ENCODE data around the gene STK39. TPM values are rescaled to one million over a fixed set of nuclear protein-coding genes. Genes with fewer than 3 reads are reported as not detected.
"Not testable (repeated sequence)": the region's sequence is repeated elsewhere in the genome, so short reads cannot be mapped to it uniquely, and the experiment has no call there.

Gene STK39
- total RNA-seq, 2 experiments from 2014 or later: 33.4 to 34.8 TPM

DNA sequence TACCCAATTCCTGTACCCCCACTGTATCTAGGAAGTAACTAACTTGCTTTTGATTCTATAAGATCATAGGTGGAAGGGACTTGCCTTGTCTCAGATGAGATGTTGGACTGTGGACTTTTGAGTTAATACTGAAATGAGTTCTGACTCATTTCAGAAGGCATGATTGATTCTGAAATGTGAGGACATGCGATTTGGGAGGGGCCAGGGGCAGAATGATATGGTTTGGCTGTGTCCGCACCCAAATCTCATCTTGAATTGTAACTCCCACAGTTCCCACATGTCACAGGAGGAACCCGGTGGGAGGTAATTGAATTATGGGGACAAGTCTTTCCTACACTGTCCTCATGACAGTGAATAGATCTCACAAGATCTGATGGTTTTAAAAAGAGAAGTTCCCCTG is 165.9 kb downstream of the STK39 start:
- H3K9me3 Mint-ChIP-seq (ENCODE audit: insufficient read depth); POLR2A ChIA-PET; ATAC-seq; H3K36me3 Mint-ChIP-seq (ENCODE audit: low read depth); H3K27ac Mint-ChIP-seq; CTCF ChIA-PET; H3K27me3 Mint-ChIP-seq (ENCODE audit: low read depth); H3K4me3 Mint-ChIP-seq; DNase-seq; H3K4me1 Mint-ChIP-seq (ENCODE audit: low read depth): not testable (repeated sequence)

DNA sequence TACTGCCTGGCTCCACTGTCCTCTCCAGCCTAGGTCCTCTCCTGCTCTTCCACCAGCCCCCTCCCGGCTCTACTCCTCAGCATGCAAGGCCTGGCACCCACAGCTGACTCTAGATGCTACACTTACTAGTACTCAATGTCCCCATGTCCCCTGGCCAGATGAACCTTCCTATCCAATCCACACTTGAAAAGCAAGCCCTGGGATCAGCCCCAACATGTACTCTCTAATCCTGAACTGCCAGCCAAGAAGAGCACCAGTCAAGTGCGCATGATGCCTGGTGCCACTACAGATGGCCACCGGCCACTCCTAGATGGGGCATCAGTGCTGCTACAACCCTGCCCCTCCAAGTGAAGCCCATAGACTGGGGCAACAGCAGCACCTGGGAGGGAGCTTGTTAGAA is 168.2 kb downstream of the STK39 start:
- DNase-seq (no peak), ATAC-seq (no peak)
- no peaks in the 10 kb centered on the region for H3K27me3 Mint-ChIP-seq (ENCODE audit: low read depth)

DNA sequence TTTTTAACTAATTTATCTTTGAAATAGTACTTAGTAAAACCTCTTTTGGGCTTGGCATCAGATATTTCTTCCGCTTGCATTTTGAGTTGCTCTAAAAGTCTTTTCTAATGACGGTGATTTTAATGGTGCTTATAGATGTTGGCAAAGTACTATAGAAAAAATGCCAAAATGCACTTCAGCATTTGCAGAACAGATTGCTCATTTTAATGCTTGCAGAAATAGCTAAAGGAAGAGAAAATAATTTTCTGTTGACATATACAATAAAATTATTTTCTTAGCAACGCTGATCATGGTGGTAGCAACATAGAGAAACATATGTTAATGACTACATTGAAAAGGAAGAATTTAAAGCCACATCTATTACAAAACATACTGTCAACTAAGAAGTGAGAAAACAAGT is 170.7 kb downstream of the STK39 start:
- Mint-ChIP-seq H3K4me3 (no peak overlapping the region), H3K9me3 (ENCODE audit: insufficient read depth) (no peaks in the 10 kb centered on the region), H3K27ac (no peak overlapping the region), H3K27me3 (ENCODE audit: low read depth) (no peaks in the 10 kb centered on the region), H3K4me1 (ENCODE audit: low read depth) (no peaks in the 10 kb centered on the region), H3K36me3 (ENCODE audit: low read depth) (peaks cover 9% of the 10 kb centered on the region)
- ATAC-seq (no peak), DNase-seq (no peak)
- POLR2A ChIA-PET: no interaction called here
- CTCF ChIA-PET: no interaction called here

More for the DNA sequence above, 168.2 kb downstream of the STK39 start:
- ChIA-PET CTCF (no interaction called here), POLR2A (no interaction called here)
- Mint-ChIP-seq H3K9me3 (ENCODE audit: insufficient read depth) (no peaks in the 10 kb centered on the region), H3K27ac (no peak overlapping the region), H3K4me3 (no peak overlapping the region), H3K36me3 (ENCODE audit: low read depth) (peaks cover 7% of the 10 kb centered on the region), H3K4me1 (ENCODE audit: low read depth) (no peaks in the 10 kb centered on the region)

DNA sequence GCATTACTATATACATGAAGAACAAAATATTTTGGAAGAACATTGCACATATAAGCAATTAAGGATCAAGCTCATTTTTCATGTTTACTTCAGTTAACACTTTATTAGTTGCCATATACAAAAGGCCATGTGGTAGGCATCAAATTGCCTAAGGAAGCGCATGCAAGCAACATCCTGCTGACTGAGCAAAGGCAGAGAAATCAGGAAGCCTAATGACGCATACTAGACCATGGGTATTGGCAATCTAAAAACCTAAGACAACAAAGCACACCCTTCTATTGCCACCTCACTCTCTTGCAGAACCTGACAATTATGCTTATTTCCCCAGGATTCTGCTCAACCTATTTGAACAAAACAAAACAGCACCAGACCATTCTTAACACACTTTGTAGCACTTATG is 171.9 kb downstream of the STK39 start:
- CTCF ChIA-PET: no interaction called here
- Mint-ChIP-seq H3K9me3 (ENCODE audit: insufficient read depth) (no peaks in the 10 kb centered on the region), H3K36me3 (ENCODE audit: low read depth) (peaks cover 9% of the 10 kb centered on the region), H3K27ac (no peak overlapping the region), H3K4me3 (no peak overlapping the region), H3K4me1 (ENCODE audit: low read depth) (no peaks in the 10 kb centered on the region), H3K27me3 (ENCODE audit: low read depth) (no peaks in the 10 kb centered on the region)
- ATAC-seq (no peak), DNase-seq (no peak)
- POLR2A ChIA-PET: interaction anchor here (0.6 kb wide), 1 partner anchor 64 kb away, joined by 3 read pairs; no protein-coding TSS in a partner anchor

DNA sequence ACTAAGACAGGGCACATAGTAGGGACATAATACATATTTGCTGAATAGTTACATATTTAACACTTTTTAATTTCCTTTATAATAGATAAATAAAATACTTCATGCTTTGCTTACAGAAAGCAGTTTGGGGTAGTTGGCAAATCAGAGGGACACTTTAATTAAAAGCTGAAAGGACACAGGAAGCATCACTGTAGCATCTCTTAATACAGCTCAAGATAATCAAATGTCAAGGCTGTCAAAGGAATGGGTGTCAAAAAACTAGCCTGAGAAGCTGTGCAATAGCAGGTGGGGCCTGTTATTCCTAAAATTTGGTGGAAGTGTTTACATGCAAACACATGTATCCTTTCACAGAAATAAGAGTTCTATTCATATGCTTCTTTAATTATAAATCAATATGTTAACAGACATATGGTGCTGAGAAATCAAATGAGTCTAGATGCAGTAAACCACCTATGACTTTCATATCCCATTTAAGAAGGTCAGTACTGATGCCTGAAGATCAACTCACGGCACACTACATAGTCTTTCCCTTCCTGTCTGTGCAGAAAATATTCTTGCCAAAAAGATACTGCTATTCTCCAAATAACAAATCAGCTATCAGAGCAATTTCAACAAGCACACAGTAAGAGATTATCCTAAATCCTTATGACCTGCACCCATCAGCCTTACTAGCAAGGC is 174.6 kb downstream of the STK39 start:
- ChIA-PET POLR2A (no interaction called here), CTCF (no interaction called here)
- Mint-ChIP-seq H3K4me1 (ENCODE audit: low read depth) (no peaks in the 10 kb centered on the region), H3K27me3 (ENCODE audit: low read depth) (no peaks in the 10 kb centered on the region), H3K36me3 (ENCODE audit: low read depth) (peaks cover 7% of the 10 kb centered on the region), H3K4me3 (no peak overlapping the region), H3K9me3 (ENCODE audit: insufficient read depth) (no peaks in the 10 kb centered on the region), H3K27ac (no peak overlapping the region)
- DNase-seq (no peak), ATAC-seq (no peak)

DNA sequence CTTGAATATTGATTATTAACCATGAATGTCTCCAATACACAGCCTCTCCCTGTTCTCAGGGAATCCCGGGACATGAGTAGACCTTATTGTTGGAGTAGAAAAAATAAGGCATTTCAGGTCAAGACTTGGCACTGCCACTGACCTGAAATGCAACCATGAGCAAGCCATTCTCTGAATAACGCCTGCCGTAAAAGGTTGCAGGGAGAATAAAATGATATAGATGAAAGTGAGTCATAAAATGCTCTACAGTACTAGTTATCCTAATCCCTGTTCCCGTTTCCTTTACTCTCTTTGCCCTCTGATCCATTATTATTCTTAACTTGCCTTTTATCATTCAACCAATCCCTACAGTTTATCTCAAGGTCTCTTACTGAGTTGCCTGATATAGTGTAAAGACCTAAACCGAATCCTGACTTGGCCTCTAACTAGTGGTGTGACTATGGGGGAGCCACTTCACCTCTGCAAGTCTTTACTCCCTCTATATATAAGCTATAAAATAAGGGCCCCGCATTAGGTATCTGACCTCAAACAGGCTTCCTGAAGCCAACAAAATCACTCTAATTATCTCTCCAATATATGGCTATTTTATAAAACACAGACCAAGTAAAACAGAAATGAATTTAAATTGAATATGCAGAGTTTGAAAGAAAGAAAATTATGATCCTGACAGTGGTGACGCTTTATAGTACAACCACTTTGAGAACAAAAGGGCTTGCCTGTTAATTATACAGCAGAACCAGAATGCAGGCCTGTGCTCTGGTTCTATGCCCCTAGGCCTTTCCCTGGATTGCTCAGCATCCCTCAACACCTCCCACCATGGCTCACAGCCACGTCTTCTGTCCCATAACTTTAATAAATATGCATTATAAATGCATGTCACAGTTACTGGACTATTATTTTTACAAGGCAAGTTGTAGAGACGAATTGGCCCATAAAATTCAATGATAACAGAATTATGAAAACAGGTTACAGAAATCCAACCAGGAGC is 183.1 kb downstream of the STK39 start:
- Mint-ChIP-seq H3K4me1 (ENCODE audit: low read depth) (no peaks in the 10 kb centered on the region), H3K27me3 (ENCODE audit: low read depth) (no peaks in the 10 kb centered on the region), H3K36me3 (ENCODE audit: low read depth) (peaks cover 15% of the 10 kb centered on the region), H3K27ac (no peak overlapping the region), H3K9me3 (ENCODE audit: insufficient read depth) (no peaks in the 10 kb centered on the region), H3K4me3 (no peak overlapping the region)
- ChIA-PET CTCF (no interaction called here), POLR2A (no interaction called here)
- ATAC-seq (no peak), DNase-seq (no peak)

DNA sequence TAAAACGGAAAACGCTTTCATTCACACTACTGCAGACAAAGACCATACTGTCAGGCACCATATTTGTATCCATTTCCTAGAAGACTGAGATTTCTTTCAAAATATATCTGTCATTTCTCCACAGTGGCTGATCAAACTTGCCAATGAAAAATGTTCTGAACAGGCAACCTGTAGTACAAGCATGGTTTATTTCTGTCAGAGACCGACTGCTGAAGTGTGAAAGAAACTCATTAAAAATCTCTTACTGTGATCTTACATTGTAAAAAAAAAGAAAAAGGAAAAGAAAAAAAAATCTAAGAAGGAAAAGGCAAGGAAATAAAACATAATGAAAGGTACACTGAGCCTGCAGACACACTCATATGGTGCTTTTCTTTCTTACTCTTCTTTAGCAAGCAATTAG is 184.5 kb downstream of the STK39 start:
- Mint-ChIP-seq H3K27me3 (ENCODE audit: low read depth) (no peaks in the 10 kb centered on the region), H3K36me3 (ENCODE audit: low read depth) (peaks cover 15% of the 10 kb centered on the region), H3K27ac (no peak overlapping the region), H3K4me3 (no peak overlapping the region), H3K9me3 (ENCODE audit: insufficient read depth) (no peaks in the 10 kb centered on the region), H3K4me1 (ENCODE audit: low read depth) (no peaks in the 10 kb centered on the region)
- DNase-seq (no peak), ATAC-seq (no peak)
- ChIA-PET POLR2A (no interaction called here), CTCF (interaction anchor here (1.2 kb wide), 1 partner anchor 10 kb away, joined by 3 read pairs; no protein-coding TSS in a partner anchor)

DNA sequence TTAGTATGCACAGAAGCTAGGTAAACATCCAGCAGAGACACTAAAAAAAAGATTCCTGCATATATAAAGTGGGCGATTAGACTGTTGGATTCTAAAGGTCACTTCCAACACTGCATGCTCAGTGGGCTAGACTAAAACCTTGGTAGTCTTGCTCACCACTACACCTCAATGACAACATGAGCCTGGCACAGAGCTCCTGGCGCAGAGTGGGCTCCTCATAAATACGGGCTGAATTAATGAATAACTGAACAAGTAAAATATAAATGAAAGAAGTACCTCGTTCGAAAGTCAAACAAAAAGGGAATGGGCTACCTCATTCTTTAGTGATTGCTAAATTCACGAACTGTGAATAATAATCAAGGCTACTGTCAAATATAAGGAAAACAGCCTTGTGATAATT is 185.3 kb downstream of the STK39 start:
- no peak for ATAC-seq
- Mint-ChIP-seq H3K9me3 (ENCODE audit: insufficient read depth) (no peaks in the 10 kb centered on the region), H3K4me3 (no peak overlapping the region), H3K27me3 (ENCODE audit: low read depth) (no peaks in the 10 kb centered on the region), H3K27ac (no peak overlapping the region), H3K4me1 (ENCODE audit: low read depth) (no peaks in the 10 kb centered on the region), H3K36me3 (ENCODE audit: low read depth) (peaks cover 13% of the 10 kb centered on the region)
- POLR2A ChIA-PET: no interaction called here
- CTCF ChIA-PET: interaction anchor here (0.7 to 1.3 kb wide), 3 partner anchors 9 to 439 kb away, joined by 3 to 6 read pairs (median 3); no protein-coding TSS in a partner anchor
- no peak for DNase-seq

DNA sequence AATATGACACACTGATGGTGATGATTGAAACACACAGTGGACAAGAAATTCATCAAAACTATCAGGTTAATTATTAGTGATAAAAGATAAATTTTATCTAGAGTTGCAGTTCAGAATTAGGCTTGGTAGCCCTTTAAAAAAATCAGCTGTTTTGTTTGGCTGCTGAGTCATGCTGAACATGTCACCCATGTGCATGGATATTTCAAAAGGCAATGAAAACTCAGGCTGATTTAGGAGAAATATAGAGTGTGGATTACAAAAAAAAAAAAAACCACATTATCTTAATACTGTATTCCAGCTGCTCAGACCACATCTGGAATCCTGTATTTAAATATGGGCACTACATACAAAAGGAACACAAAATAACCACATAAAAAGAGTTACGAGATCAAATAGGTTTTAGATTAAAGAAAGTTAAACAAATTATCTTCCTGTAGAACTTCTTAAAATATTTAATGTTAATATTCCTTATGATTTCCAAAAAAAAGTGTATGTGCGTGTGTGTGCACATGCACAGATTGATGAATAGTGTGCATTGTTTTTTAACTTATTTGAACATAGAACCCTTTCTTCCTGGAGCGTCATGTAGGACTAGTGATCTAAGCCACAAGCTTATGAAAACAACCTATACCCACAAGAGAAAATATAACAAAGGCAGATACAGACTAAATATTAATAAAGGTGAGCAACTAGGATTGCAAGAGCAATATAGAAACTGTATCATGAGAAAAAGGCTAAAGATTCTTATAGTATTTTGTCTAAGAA is 186.2 kb downstream of the STK39 start:
- ChIA-PET POLR2A (no interaction called here), CTCF (interaction anchor here (1.3 kb wide), 1 partner anchor 13 kb away, joined by 6 read pairs; no protein-coding TSS in a partner anchor)
- Mint-ChIP-seq H3K36me3 (ENCODE audit: low read depth) (peaks cover 13% of the 10 kb centered on the region), H3K4me3 (no peak overlapping the region), H3K27ac (no peak overlapping the region), H3K4me1 (ENCODE audit: low read depth) (no peaks in the 10 kb centered on the region), H3K27me3 (ENCODE audit: low read depth) (no peaks in the 10 kb centered on the region), H3K9me3 (ENCODE audit: insufficient read depth) (no peaks in the 10 kb centered on the region)
- ATAC-seq (no peak), DNase-seq (no peak)

DNA sequence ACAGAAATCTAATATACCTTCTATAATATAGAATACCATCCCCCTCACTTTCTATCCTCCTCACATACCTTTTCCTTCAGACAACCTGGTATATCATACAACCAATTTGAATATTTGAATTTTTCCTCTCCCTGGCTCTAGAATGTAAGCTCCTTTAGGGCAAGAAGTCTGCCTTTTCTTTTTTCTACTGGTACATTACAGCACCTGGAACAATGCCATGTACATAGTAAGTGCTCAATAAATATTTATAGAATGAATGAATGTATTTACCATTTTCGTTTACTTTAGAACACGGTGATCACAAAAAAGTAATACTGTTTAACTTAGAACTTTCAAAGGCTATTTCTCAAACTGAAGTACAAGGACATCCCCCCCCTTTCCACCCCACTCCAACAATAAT is 187.6 kb downstream of the STK39 start:
- no peaks in the 10 kb centered on the region for H3K9me3 Mint-ChIP-seq (ENCODE audit: insufficient read depth)
- ChIA-PET CTCF (no interaction called here), POLR2A (no interaction called here)
- H3K27ac Mint-ChIP-seq: no peak overlapping the region
- no peaks in the 10 kb centered on the region for H3K4me1 Mint-ChIP-seq (ENCODE audit: low read depth)
- DNase-seq (no peak), ATAC-seq (no peak)
- no peaks in the 10 kb centered on the region for H3K27me3 Mint-ChIP-seq (ENCODE audit: low read depth)
- peaks cover 11% of the 10 kb centered on the region for H3K36me3 Mint-ChIP-seq (ENCODE audit: low read depth)
- no peak overlapping the region for H3K4me3 Mint-ChIP-seq

DNA sequence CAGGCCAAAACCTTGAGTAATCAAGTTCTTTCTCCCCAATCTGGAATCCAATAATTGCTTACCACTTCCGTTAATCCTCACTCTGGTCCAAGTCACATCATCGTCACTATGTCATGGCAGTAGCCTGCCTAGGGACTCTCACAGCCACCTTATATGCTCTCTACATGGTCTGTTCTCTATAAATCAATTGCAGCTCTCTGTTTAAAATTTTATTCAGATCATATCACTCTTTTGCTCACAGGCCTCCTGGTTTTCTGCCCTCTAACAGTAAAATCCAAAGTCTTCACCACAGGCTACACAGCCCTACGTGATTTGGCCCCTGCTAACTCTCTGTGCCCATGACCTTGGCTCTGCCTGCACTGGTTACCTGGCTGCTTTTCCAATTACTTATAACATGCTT is 188.7 kb downstream of the STK39 start:
- Mint-ChIP-seq H3K27ac (no peak overlapping the region), H3K4me1 (ENCODE audit: low read depth) (no peaks in the 10 kb centered on the region), H3K9me3 (ENCODE audit: insufficient read depth) (no peaks in the 10 kb centered on the region), H3K4me3 (no peak overlapping the region), H3K36me3 (ENCODE audit: low read depth) (peaks cover 12% of the 10 kb centered on the region), H3K27me3 (ENCODE audit: low read depth) (no peaks in the 10 kb centered on the region)
- POLR2A ChIA-PET: no interaction called here
- no peak for DNase-seq
- ATAC-seq: no peak
- CTCF ChIA-PET: no interaction called here
